ENCODE measurements around the gene NUP98.

The NUP98 gene

DNA sequence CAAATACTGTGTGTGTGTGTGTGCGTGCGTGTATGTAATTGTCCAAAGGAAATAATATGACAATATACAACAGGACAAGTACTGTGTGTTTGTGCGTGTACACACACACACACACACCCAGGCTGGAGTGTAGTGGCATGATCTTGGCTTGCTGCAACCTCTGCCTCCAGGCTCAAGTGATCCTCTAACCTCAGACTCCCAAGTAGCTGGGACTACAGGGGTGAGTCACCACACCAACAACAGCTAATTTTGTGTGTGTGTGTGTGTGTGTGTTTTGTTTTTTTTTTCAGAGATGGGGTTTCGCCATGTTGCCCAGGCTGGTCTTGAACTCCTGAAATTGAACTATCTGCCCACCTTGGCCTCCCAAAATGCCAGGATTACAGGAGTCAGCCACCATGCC, 61.5 kb downstream of the NUP98 start:
- DNase-seq (ENCODE audit: low read depth), result peak; percentile 30

GRCh38 chr11:3732671-3733436, 64.5 kb downstream of the NUP98 start:
- DNase-seq (ENCODE audit: low read depth), result no peak

- peak; percentile 99 for DNase-seq (ENCODE audit: low read depth)
Observed at GRCh38 chr11:3723014-3723708, 74.2 kb downstream of the NUP98 start.

GRCh38 chr11:3722100-3722499, 75.3 kb downstream of the NUP98 start:
- no peak for DNase-seq (ENCODE audit: low read depth)

GRCh38 chr11:3720997-3721396, 76.4 kb downstream of the NUP98 start:
- DNase-seq (ENCODE audit: low read depth), result no peak

DNA sequence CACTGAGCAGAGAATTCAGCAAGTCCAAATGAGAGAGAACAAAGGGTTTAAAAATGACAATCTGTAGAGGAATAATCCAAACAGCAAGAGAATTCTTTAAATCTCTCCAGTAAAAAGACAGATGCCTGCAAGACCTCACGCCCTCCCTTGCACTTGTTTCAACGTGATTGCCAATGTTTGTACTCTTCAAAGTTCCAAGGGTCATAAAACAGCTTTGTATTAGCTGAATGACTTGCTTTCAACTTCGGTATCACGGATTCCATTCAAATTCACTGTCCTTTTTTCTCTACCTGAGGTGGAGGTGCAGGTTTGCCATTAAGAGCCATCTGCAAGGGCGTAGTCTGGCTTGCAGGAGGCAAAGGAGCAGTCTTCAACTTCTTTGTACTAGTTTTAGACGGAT, 85.1 kb downstream of the NUP98 start:
- DNase-seq (ENCODE audit: low read depth), result no peak

DNA sequence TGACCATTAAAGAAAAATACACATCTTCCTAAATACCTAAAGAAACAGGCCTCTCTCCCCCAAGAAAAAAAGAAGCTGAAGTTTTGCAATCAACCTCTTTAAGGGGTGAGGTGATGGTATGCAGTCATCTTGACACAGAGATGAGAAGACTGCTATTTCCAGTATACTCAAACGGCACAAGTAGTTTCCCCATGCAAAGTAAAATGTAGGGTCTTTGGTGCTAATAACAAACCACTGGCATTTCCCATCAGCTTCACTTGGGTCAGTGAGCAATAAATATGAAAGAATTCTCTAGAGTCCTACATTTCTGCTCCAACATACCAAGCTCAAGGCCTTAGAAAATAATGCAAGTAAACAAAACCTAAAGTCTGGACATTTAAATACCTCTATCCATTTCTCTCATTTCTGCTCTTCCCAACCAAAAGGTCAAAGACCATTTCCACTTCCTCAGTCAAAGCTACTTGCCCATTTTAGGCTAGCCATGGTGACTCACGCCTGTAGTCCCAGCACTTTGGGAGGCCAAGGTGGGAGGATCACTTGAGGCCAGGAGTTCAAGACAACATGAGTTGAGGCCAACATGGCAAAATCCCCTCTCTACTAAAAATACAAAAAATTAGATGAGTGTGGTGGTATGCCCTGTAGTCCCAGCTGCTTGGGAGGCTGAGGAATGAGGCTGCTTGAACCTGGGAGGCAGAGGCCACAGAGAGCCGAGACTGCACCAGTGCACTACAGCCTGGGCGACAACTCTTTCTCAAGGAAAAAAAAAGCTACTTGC, 86.7 kb downstream of the NUP98 start:
- DNase-seq (ENCODE audit: low read depth), result peak; percentile 64

GRCh38 chr11:3709977-3710376, 87.4 kb downstream of the NUP98 start:
- DNase-seq (ENCODE audit: low read depth), result peak; percentile 20

DNA sequence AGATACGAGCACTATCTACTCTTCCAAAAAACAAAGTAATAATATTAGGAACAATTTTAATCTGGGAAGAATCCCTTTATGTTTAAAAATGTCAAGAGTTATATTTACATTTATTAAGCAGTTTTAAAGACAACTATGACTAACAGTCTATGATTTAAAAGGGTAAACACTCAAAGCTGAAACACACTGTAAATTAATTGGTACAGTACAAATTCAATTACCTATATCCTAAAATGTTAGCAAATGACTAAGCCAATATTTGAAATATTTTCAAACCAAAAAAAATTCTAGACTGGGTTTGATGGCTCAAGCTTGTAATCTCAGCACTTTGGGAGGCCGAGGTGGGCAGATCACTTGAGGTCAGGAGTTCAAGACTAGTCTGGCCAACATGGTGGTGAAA, 90.2 kb downstream of the NUP98 start:
- no peak for DNase-seq (ENCODE audit: low read depth)

- DNase-seq (ENCODE audit: low read depth), result no peak
Observed at GRCh38 chr11:3703383-3703782, 94.0 kb downstream of the NUP98 start.

- DNase-seq (ENCODE audit: low read depth), result no peak
Observed at GRCh38 chr11:3700910-3701309, 96.4 kb downstream of the NUP98 start.

DNA sequence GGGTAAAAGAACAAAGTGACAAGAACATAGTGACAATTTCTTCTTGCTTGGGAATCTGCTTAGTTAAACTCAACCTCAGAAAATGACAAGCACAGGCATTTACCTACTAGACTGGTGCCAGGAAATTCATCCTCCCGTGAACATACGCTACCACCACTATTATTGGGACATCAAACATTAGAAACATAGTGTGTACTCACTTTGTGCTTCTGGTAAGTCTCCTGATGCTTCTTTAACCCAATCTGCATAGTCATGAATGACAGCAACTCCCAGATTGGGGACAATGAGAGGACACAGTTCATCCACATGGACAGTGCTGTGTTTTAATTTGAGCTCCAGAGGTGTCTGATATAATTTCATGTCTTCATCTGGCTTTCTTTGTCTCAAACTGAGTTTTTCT, 96.9 kb downstream of the NUP98 start:
- no peak for DNase-seq (ENCODE audit: low read depth)

GRCh38 chr11:3686751-3687150, 110.6 kb downstream of the NUP98 start:
- DNase-seq (ENCODE audit: low read depth), result peak; percentile 13

GRCh38 chr11:3685923-3686322, 111.4 kb downstream of the NUP98 start:
- DNase-seq (ENCODE audit: low read depth), result no peak

GRCh38 chr11:3684819-3685172, 112.6 kb downstream of the NUP98 start:
- DNase-seq (ENCODE audit: low read depth), result no peak

DNA sequence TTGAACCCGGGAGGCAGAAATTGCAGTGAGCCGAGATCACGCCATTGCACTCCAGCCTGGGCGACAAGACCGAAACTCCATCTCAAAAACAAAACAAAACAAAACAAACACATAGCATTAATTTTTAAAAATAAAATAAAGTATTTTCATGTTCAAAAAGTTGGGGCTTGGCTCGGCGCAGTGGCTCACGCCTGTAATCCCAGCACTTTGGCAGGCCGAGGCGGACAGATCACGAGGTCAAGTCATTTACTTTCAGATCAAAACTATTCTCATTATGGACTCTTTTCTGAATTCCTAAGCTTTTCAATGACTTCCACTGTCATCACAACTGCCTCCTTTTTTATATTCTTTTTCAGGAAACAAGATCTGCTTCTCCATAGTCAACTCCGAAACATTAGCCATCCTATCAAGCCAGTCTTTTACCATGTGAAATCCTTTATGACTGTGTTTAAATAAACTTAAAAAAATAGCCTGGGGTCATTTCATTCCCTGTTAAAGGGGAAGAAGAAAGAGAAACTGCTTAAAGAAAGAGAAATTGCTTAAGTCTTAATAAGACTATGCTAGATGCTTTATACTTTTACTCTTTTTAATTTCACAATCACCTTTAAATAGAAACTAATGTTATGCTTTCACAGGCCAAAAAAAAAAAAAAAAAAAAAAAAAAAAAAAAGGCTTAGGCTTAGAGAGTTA, 113.1 kb downstream of the NUP98 start:
- peak; percentile 32 for DNase-seq (ENCODE audit: low read depth)

DNA sequence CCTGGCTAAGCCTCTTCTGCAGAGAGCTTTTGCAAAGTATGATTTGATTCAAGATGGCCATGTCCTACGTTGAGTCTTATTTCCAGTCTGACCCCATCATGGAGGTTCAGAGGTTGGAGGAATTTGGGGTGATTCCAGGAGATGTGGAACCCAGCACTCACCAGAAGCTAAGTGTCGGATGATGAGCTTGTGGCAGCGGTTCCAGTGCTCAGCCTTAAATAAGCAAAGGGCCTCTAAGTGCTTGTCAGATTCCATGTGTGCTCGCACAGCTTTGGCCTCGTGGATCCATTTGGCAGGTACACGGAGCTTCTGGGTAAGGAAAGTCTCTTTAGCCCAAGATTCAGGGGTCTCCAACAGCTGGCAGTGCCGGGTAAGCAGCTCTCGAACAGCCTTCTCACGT, 114.3 kb downstream of the NUP98 start:
- no peak for DNase-seq (ENCODE audit: low read depth)

- no peak for DNase-seq (ENCODE audit: low read depth)
Observed at GRCh38 chr11:3679077-3679476, 118.3 kb downstream of the NUP98 start.

DNA sequence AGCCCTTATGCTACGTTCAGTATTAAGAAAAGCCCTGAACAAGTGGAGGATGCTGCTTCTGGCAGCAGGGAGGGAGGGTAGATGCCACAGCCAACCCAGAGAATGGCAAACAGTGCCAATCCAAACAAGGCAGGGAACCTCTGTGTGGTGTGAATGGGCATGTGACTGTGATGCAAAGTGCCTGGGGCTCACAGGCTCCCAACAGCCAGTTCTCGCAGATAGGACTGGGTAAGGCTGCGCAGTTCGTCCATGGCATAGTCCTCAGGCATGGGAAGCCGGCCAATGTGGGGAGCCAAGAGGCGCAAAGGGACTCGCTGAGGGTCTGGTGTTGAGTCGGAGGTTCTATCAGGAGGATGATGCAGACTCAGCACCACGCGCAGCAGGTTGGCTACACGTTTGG, 121.4 kb downstream of the NUP98 start:
- peak; percentile 34 for DNase-seq (ENCODE audit: low read depth)

GRCh38 chr11:3674189-3674588, 123.2 kb downstream of the NUP98 start:
- peak; percentile 47 for DNase-seq (ENCODE audit: low read depth)

GRCh38 chr11:3671334-3672254, 125.8 kb downstream of the NUP98 start, which contains the start of gene CHRNA10:
TSS of gene CHRNA10 (minus strand) at chr11:3671384. CDS start at chr11:3671312, 72 bp downstream.
- DNase-seq (ENCODE audit: low read depth), result no peak
